ENCODE results near the gene SLC30A3.

GRCh38 chr2:27270131-27270530 is 7.3 kb upstream of the SLC30A3 start:
- TF ChIP-seq, protein P1, sequence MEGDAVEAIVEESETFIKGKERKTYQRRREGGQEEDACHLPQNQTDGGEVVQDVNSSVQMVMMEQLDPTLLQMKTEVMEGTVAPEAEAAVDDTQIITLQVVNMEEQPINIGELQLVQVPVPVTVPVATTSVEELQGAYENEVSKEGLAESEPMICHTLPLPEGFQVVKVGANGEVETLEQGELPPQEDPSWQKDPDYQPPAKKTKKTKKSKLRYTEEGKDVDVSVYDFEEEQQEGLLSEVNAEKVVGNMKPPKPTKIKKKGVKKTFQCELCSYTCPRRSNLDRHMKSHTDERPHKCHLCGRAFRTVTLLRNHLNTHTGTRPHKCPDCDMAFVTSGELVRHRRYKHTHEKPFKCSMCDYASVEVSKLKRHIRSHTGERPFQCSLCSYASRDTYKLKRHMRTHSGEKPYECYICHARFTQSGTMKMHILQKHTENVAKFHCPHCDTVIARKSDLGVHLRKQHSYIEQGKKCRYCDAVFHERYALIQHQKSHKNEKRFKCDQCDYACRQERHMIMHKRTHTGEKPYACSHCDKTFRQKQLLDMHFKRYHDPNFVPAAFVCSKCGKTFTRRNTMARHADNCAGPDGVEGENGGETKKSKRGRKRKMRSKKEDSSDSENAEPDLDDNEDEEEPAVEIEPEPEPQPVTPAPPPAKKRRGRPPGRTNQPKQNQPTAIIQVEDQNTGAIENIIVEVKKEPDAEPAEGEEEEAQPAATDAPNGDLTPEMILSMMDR (IDR thresholded peaks at IDR 0.05 in 4 of 5, conservative IDR thresholded peaks at IDR 0.05 in 1 of 5), result no peak
- TF ChIP-seq POLR2A (IDR thresholded peaks at IDR 0.05), result no peak

Data from gastrocnemius medialis (tissue), 4 donors.